GM12878 (cell line): ENCODE measurements around the gene SRRM5. TPM values are rescaled to one million over a fixed set of nuclear protein-coding genes. Genes with fewer than 3 reads are reported as not detected.

Experiments used
- BRCA1 ChIP-seq: IDR thresholded peaks from 2 replicates; pipeline ENCODE4 v1.6.1; 2011; ENCODE audit warnings: low read depth, low read length, improper control_type of control experiment
- E4F1 ChIP-seq: fragments of 450-650 bp; IDR thresholded peaks from 2 replicates; pipeline ENCODE4 v1.6.1; 2018; ENCODE audit warnings: borderline replicate concordance, mild to moderate bottlenecking; ENCODE audit not compliant: partially characterized antibody
- GABPA ChIP-seq: IDR thresholded peaks from 2 replicates; pipeline ENCODE4 v1.6.1; 2014; ENCODE audit warnings: antibody characterized with exemption, low read depth, mild to moderate bottlenecking, inconsistent platforms
- HCFC1 ChIP-seq: fragments of 150-350 bp; IDR thresholded peaks from 2 replicates; pipeline ENCODE4 v1.6.1; 2014; ENCODE audit warnings: low read length
- IKZF2 ChIP-seq, 2 experiments: fragments of 450-650 bp; IDR thresholded peaks; 2 replicates each; pipeline ENCODE4 v1.6.1; 2017; ENCODE audit warnings: mild to moderate bottlenecking in 2 of 2, moderate library complexity in 2 of 2
- POLR2AphosphoS2 ChIP-seq: IDR thresholded peaks from 2 replicates; pipeline ENCODE4 v1.6.1; 2011; ENCODE audit warnings: low read depth, mild to moderate bottlenecking, low read length, improper control_type of control experiment, moderate library complexity
- SUPT20H ChIP-seq: IDR thresholded peaks from 2 replicates; pipeline ENCODE4 v1.6.1; 2011; ENCODE audit warnings: low read depth, mild to moderate bottlenecking, low read length, moderate library complexity, borderline replicate concordance; ENCODE audit not compliant: control insufficient read depth
- ZNF24 ChIP-seq: fragments of 450-650 bp; IDR thresholded peaks from 2 replicates; pipeline ENCODE4 v1.6.1; 2017; ENCODE audit warnings: antibody characterized with exemption, mild to moderate bottlenecking
- ZNF592 ChIP-seq: fragments of 450-650 bp; IDR thresholded peaks from 2 replicates; pipeline ENCODE4 v1.6.1; 2017; ENCODE audit warnings: mild to moderate bottlenecking, moderate library complexity
- polyA plus RNA-seq, 11 experiments: library from polyadenylated mRNA; depleted of rRNA in 4 of 11; unstranded in 6 of 11; stranded (reverse) in 5 of 11; fragments of >200 nt; fragmentation: Nextera tagmentation in 4 of 11; fragmentation: Illumina TruSeq in 1 of 11; extraction: Ambion mirVana in 4 of 11; extraction: Trizol in 1 of 11; gene quantifications; 1 replicate in 1 of 11; 2 replicates in 10 of 11; pipeline versions ENCODE4 v1.2.1 to v1.2.3, GENCODE V29; 2011 to 2016; ENCODE audit warnings: inconsistent platforms in 2 of 11, missing spikeins in 2 of 11, low read depth in 1 of 11
- total RNA-seq, 4 experiments: library from RNA; depleted of rRNA in 3 of 4; stranded (reverse); fragments of >200 nt in 3 of 4; fragmentation: Illumina TruSeq in 1 of 4; extraction: Trizol in 1 of 4; gene quantifications; 2 replicates each; pipeline versions ENCODE4 v1.2.1 to v1.2.3, GENCODE V29; 2013 to 2021
- TF ChIP-seq, protein P1 (sequence below): IDR thresholded peaks from 2 replicates; pipeline ENCODE4 v1.6.1; 2012; ENCODE audit warnings: mild to moderate bottlenecking, low read depth, low read length
- TF ChIP-seq, protein P2 (sequence below): IDR thresholded peaks from 2 replicates; pipeline ENCODE4 v1.6.1; 2012; ENCODE audit warnings: improper control_type of control experiment, low read depth, low read length; ENCODE audit not compliant: insufficient replicate concordance

The SRRM5 gene
- total and polyA plus RNA-seq, 10 of the 15 experiments (the other 5 are each of a cell fraction or from before 2014, with no cell fraction given) = 0.06 to 0.38 (median 0.24) TPM; not detected in 2

DNA sequence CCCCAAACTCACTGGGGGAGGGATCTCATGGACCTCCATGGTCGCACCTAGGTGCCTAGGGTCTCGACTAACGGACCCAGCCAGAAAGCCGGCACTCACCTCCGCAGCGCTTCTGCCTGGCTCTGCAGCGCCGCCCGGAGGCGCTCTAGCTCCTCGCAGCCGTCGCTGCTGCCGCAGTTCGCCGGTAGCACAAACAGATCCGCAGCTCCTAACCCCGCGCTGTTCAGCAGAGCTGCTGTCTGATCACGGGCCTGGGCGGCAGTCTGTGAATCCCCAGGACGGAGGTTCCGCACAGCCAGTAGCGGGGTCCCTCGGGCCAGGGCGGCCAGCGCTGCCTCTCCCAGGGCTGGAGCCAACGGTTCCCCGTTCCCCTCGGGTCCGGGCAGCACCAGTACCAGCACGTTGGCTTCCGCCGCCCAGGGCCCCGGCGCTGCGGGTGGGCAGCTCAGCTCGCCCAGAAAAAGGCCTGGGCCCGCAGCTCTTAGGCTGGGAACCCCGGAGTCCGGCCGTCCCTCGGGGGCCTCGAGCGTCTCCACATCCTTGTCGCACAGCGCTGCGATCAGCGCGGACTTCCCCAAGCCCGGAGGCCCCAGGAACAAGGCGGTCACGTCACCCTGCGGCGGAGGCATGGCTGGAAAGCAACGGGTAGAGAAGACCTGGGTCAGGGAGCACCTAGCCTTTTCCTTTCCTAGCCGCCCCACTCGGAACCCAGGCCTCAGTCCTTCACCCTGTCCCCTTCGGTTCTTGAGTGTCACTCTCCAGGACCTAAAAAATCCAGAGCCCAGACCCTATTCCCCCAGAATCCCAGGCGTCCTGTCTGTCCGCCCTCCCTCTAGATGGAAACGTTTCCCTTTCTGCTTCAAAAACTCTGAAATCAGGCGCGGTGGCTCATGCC lies 16.9 kb upstream of the SRRM5 start (continued):
- TF ChIP-seq ZNF592 = no peak
- TF ChIP-seq E4F1 = no peak
- no peak for TF ChIP-seq SUPT20H
- TF ChIP-seq, protein P1, sequence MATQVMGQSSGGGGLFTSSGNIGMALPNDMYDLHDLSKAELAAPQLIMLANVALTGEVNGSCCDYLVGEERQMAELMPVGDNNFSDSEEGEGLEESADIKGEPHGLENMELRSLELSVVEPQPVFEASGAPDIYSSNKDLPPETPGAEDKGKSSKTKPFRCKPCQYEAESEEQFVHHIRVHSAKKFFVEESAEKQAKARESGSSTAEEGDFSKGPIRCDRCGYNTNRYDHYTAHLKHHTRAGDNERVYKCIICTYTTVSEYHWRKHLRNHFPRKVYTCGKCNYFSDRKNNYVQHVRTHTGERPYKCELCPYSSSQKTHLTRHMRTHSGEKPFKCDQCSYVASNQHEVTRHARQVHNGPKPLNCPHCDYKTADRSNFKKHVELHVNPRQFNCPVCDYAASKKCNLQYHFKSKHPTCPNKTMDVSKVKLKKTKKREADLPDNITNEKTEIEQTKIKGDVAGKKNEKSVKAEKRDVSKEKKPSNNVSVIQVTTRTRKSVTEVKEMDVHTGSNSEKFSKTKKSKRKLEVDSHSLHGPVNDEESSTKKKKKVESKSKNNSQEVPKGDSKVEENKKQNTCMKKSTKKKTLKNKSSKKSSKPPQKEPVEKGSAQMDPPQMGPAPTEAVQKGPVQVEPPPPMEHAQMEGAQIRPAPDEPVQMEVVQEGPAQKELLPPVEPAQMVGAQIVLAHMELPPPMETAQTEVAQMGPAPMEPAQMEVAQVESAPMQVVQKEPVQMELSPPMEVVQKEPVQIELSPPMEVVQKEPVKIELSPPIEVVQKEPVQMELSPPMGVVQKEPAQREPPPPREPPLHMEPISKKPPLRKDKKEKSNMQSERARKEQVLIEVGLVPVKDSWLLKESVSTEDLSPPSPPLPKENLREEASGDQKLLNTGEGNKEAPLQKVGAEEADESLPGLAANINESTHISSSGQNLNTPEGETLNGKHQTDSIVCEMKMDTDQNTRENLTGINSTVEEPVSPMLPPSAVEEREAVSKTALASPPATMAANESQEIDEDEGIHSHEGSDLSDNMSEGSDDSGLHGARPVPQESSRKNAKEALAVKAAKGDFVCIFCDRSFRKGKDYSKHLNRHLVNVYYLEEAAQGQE = no peak
- TF ChIP-seq, protein P2, sequence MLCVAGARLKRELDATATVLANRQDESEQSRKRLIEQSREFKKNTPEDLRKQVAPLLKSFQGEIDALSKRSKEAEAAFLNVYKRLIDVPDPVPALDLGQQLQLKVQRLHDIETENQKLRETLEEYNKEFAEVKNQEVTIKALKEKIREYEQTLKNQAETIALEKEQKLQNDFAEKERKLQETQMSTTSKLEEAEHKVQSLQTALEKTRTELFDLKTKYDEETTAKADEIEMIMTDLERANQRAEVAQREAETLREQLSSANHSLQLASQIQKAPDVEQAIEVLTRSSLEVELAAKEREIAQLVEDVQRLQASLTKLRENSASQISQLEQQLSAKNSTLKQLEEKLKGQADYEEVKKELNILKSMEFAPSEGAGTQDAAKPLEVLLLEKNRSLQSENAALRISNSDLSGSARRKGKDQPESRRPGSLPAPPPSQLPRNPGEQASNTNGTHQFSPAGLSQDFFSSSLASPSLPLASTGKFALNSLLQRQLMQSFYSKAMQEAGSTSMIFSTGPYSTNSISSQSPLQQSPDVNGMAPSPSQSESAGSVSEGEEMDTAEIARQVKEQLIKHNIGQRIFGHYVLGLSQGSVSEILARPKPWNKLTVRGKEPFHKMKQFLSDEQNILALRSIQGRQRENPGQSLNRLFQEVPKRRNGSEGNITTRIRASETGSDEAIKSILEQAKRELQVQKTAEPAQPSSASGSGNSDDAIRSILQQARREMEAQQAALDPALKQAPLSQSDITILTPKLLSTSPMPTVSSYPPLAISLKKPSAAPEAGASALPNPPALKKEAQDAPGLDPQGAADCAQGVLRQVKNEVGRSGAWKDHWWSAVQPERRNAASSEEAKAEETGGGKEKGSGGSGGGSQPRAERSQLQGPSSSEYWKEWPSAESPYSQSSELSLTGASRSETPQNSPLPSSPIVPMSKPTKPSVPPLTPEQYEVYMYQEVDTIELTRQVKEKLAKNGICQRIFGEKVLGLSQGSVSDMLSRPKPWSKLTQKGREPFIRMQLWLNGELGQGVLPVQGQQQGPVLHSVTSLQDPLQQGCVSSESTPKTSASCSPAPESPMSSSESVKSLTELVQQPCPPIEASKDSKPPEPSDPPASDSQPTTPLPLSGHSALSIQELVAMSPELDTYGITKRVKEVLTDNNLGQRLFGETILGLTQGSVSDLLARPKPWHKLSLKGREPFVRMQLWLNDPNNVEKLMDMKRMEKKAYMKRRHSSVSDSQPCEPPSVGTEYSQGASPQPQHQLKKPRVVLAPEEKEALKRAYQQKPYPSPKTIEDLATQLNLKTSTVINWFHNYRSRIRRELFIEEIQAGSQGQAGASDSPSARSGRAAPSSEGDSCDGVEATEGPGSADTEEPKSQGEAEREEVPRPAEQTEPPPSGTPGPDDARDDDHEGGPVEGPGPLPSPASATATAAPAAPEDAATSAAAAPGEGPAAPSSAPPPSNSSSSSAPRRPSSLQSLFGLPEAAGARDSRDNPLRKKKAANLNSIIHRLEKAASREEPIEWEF = no peak
- TF ChIP-seq GABPA = no peak
- TF ChIP-seq ZNF24 = no peak
- 0 out of 4 replicates have a peak, but pooled peaks of 1 of the 2 experiments have one; percentile 6 for TF ChIP-seq IKZF2 (IDR thresholded peaks at IDR 0.05)
- no peak for TF ChIP-seq POLR2AphosphoS2
- no peak for TF ChIP-seq BRCA1
- TF ChIP-seq HCFC1 = no peak
